Lower lobe of right lung (tissue), 2 donors: ENCODE data around the gene GZMM. TPM values are rescaled to one million over a fixed set of nuclear protein-coding genes. Genes with fewer than 3 reads are reported as not detected.

Source experiments
- ATAC-seq, 2 donors: fragments of 200-7000 bp; cut with Tn5 transposase; one replicate each; pipeline ENCODE4 v1.9.1; 2020 to 2022; ENCODE audit warnings: mild to moderate bottlenecking in 2 of 2, moderate library complexity in 2 of 2
- DNase-seq: peaks from one replicate; pipeline ENCODE4 v3.0.0-alpha.2; 2020
- H3K27ac ChIP-seq: fragments of 200-600 bp; one replicate; pipeline ENCODE4 v1.8.0; 2022
- H3K27me3 ChIP-seq: fragments of 200-600 bp; one replicate; pipeline ENCODE4 v1.8.0; 2022; ENCODE audit warnings: low read depth
- H3K36me3 ChIP-seq: fragments of 200-600 bp; one replicate; pipeline ENCODE4 v1.8.0; 2022; ENCODE audit warnings: mild to moderate bottlenecking
- H3K4me1 ChIP-seq: fragments of 200-600 bp; one replicate; pipeline ENCODE4 v1.8.0; 2022
- H3K4me3 ChIP-seq: fragments of 200-600 bp; one replicate; pipeline ENCODE4 v1.8.0; 2022; ENCODE audit warnings: mild to moderate bottlenecking
- H3K9me3 ChIP-seq: fragments of 200-600 bp; one replicate; pipeline ENCODE4 v1.8.0; 2022
- intact Hi-C: fragments of 100-400 bp; cut with DNase I; formaldehyde crosslinking; loops from one replicate; pipeline ENCODE4 v1.11.0; 2022
- total RNA-seq: library from RNA; stranded (reverse); fragmentation: NEBNext Ultra II Directional; extraction: Animal tissue kit (Norgen Biotek cat#: 25700); gene quantifications from one replicate; pipeline ENCODE4 v1.2.1, GENCODE V29; 2021
- TF ChIP-seq, protein P1 (sequence below): fragments of 200-600 bp; IDR thresholded peaks from one replicate; pipeline ENCODE4 v1.8.0; 2022; ENCODE audit warnings: antibody characterized with exemption, mild to moderate bottlenecking
- donor health status: DM: no; HTN: yes; CAD: no; lungs with severe emphysema.

The GZMM gene
- total RNA-seq, 1 donor from 2014 or later, result 3.6 TPM

DNA sequence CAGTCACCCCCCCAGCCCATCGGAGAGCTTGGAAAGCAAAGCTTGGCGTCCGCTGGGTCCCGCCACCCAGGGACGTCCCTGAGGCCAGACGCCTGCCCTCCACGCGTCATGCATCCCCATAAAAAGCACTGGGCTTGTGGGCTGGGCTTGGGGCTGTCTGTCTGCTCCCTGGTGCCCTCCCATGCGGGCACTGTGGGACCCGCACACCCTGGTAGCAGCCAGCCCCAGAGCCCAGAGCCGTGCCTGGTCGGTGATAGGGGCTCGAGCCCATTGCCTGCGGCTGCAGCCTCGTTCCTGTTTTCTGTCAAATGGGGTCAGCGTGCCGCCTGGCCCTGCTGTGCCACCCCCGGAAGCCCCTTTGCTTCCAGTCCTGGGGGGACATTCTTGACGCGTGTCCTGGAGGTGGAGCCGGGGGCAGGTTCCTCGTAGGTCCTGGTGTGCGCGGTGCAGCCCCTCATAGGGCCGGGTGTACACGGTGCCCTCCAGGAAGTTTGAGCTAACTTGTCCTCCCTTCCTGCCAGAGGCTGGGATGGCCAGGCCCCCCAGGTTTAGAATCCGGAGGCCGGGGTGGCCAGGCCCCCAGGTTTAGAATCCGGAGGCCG, 4.3 kb upstream of the GZMM start:
- intact Hi-C loops, result no loop called here
- DNase-seq, result no peak
- no peak for ATAC-seq

DNA sequence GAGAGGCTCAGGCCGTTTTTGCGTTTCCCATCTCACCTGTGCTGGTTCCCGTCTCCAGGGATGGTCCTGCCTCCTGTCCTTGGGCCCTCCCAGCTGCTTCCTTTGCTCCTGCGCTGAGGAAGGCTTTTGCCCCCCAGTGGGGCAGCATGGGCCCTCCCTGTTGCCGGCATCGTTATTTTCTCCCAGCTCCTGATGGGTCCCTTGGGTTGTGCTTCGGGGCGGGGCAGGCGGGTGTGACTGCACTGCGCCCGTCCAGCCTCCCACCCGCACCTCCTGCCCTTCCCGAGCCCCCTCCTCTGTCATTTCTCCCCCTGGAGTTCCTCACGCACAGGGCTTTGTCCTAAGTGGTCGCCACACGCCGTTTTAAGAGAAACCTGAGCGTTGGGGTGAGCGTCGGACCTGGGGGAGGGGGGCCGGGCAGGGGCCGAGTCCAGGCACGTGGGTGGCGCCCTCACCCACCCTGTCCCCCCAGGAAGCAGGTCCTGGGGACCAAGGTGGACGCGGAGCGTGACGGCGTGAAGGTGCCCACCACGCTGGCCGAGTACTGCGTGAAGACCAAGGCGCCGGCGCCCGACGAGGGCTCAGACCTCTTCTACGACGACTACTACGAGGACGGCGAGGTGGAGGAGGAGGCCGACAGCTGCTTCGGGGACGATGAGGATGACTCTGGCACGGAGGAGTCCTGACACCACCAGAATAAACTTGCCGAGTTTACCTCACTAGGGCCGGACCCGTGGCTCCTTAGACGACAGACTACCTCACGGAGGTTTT, 2.8 kb upstream of the GZMM start:
- no peaks in the 10 kb centered on the region for H3K4me1 ChIP-seq
- TF ChIP-seq, protein P1, sequence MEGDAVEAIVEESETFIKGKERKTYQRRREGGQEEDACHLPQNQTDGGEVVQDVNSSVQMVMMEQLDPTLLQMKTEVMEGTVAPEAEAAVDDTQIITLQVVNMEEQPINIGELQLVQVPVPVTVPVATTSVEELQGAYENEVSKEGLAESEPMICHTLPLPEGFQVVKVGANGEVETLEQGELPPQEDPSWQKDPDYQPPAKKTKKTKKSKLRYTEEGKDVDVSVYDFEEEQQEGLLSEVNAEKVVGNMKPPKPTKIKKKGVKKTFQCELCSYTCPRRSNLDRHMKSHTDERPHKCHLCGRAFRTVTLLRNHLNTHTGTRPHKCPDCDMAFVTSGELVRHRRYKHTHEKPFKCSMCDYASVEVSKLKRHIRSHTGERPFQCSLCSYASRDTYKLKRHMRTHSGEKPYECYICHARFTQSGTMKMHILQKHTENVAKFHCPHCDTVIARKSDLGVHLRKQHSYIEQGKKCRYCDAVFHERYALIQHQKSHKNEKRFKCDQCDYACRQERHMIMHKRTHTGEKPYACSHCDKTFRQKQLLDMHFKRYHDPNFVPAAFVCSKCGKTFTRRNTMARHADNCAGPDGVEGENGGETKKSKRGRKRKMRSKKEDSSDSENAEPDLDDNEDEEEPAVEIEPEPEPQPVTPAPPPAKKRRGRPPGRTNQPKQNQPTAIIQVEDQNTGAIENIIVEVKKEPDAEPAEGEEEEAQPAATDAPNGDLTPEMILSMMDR, result no peak
- H3K27me3 ChIP-seq, result no peaks in the 10 kb centered on the region
- ATAC-seq (no peak), DNase-seq (peak; percentile 46)
- H3K36me3 ChIP-seq, result peaks cover 54% of the 10 kb centered on the region
- H3K27ac ChIP-seq, result no peak overlapping the region
- no peaks in the 10 kb centered on the region for H3K9me3 ChIP-seq
- no peak overlapping the region for H3K4me3 ChIP-seq
- intact Hi-C loops, result no loop called here

More for the DNA sequence above, 4.3 kb upstream of the GZMM start:
- TF ChIP-seq, protein P1, result no peak
- Histone ChIP-seq H3K4me3 (no peak overlapping the region), H3K27ac (no peak overlapping the region), H3K4me1 (peaks cover 13% of the 10 kb centered on the region), H3K9me3 (no peaks in the 10 kb centered on the region), H3K36me3 (peaks cover 61% of the 10 kb centered on the region), H3K27me3 (no peaks in the 10 kb centered on the region)

DNA sequence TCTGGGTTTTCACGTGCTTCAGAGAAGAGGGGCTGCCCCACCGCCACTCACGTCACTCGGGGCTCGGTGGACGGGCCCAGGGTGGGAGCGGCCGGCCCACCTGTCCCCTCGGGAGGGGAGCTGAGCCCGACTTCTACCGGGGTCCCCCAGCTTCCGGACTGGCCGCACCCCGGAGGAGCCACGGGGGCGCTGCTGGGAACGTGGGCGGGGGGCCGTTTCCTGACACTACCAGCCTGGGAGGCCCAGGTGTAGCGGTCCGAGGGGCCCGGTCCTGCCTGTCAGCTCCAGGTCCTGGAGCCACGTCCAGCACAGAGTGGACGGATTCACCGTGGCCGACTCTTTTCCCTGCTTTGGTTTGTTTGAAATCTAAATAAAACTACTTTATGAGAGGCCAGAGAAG, 2.2 kb upstream of the GZMM start:
- TF ChIP-seq, protein P1, result no peak
- DNase-seq (no peak), ATAC-seq (no peak)
- H3K36me3 ChIP-seq, result peaks cover 48% of the 10 kb centered on the region
- H3K9me3 ChIP-seq, result no peaks in the 10 kb centered on the region
- H3K27ac ChIP-seq, result no peak overlapping the region
- no peak overlapping the region for H3K4me3 ChIP-seq
- H3K27me3 ChIP-seq, result no peaks in the 10 kb centered on the region
- H3K4me1 ChIP-seq, result no peaks in the 10 kb centered on the region
- intact Hi-C loops, result no loop called here

DNA sequence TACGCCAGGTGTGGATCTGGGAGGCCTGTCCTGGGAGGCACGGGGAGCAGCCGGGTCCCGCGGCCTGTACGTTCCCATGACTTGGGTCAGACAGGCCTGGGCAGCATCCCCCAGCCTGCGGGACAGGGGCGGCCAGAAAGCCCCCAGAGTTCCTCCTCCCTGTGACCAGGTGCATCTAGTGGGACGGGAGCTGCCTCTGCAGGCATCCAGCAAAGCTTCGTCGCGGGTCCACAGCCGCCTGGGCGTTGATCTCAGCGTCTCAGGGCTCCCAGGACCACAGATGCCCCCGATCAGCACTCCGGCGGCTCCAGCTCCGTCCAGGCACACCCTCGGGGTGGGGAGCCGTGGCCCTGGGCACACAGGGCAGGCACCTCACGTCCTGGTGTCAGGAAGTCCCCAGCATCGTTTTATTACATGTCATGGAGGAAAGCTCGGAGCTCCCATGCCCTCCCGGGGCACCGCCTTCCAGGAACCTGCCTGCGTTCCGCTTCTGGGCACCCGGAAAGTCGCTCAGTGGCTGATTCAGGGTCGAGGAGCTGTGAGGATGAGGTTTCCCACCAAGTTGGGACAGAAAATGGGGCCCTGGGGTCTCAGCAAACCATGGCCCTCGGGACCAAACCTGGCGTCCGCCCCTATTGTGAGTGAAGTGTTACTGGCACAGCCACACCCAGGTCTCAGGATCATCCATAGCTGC, 1.5 kb upstream of the GZMM start:
- H3K36me3 ChIP-seq, result peaks cover 42% of the 10 kb centered on the region
- no peak for ATAC-seq
- no peaks in the 10 kb centered on the region for H3K27me3 ChIP-seq
- intact Hi-C loops, result no loop called here
- no peaks in the 10 kb centered on the region for H3K9me3 ChIP-seq
- no peaks in the 10 kb centered on the region for H3K4me1 ChIP-seq
- no peak overlapping the region for H3K27ac ChIP-seq
- H3K4me3 ChIP-seq, result no peak overlapping the region
- TF ChIP-seq, protein P1, result no peak
- DNase-seq, result no peak

DNA sequence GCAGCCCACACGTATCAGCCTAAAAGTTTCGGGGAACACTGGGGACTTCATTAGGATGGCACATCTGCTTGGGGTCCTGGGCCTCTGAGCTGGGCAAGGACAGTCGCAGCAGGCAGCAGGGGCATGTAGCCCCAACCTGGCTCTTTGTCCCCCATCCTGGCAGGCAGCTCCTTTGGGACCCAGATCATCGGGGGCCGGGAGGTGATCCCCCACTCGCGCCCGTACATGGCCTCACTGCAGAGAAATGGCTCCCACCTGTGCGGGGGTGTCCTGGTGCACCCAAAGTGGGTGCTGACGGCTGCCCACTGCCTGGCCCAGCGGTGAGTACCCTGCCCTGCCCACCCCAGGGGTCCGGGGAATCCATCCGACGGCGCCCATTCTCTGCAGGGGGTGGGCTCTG, 3.3 kb downstream of the GZMM start:
- Histone ChIP-seq H3K27ac (no peak overlapping the region), H3K36me3 (peaks cover 8% of the 10 kb centered on the region), H3K27me3 (no peaks in the 10 kb centered on the region), H3K9me3 (no peaks in the 10 kb centered on the region), H3K4me1 (no peaks in the 10 kb centered on the region), H3K4me3 (no peak overlapping the region)
- TF ChIP-seq, protein P1, result no peak
- peak in 1 of 2 donors; percentile 12 for ATAC-seq
- intact Hi-C loops, result no loop called here
- no peak for DNase-seq
